ENCODE results near the gene MTG1.

The MTG1 gene

GRCh38 chr10:133355266-133355665 is 38.7 kb upstream of the MTG1 start:
- no peak for TF ChIP-seq POLR2A (IDR thresholded peaks at IDR 0.05; ENCODE audit: low read depth, low read length)
- DNase-seq (ENCODE audit: insufficient read length, low spot score) = no peak
- FAIRE-seq = no peak

- TF ChIP-seq POLR2A (IDR thresholded peaks at IDR 0.05; ENCODE audit: low read depth, low read length) = no peak
- no peak for DNase-seq (ENCODE audit: insufficient read length, low spot score)
- no peak for FAIRE-seq
Measured at GRCh38 chr10:133355991-133356390, 38.0 kb upstream of the MTG1 start.

GRCh38 chr10:133356549-133357284 is 37.2 kb upstream of the MTG1 start:
- no peak for TF ChIP-seq POLR2A (IDR thresholded peaks at IDR 0.05; ENCODE audit: low read depth, low read length)
- FAIRE-seq (no peak), DNase-seq (ENCODE audit: insufficient read length, low spot score) (no peak)

- no peak for TF ChIP-seq POLR2A (IDR thresholded peaks at IDR 0.05; ENCODE audit: low read depth, low read length)
- DNase-seq (ENCODE audit: insufficient read length, low spot score) = no peak
- no peak for FAIRE-seq
Measured at GRCh38 chr10:133357285-133358161, 36.4 kb upstream of the MTG1 start, which contains the start of gene FUOM. Gene FUOM, minus strand, starts transcription at chr10:133358019. Its CDS starts 12 bp downstream, at chr10:133358007.

- FAIRE-seq (no peak), DNase-seq (ENCODE audit: insufficient read length, low spot score) (no peak)
- TF ChIP-seq POLR2A (IDR thresholded peaks at IDR 0.05; ENCODE audit: low read depth, low read length) = no peak
Measured at GRCh38 chr10:133358162-133358924, 35.6 kb upstream of the MTG1 start.

GRCh38 chr10:133358925-133359310 is 35.0 kb upstream of the MTG1 start:
- no peak for FAIRE-seq
- DNase-seq (ENCODE audit: insufficient read length, low spot score) = no peak
- TF ChIP-seq POLR2A (IDR thresholded peaks at IDR 0.05; ENCODE audit: low read depth, low read length) = no peak

GRCh38 chr10:133359554-133359971 is 34.4 kb upstream of the MTG1 start:
- no peak for FAIRE-seq
- no peak for TF ChIP-seq POLR2A (IDR thresholded peaks at IDR 0.05; ENCODE audit: low read depth, low read length)
- no peak for DNase-seq (ENCODE audit: insufficient read length, low spot score)

- FAIRE-seq = no peak
Measured at GRCh38 chr10:133359972-133360610, 33.9 kb upstream of the MTG1 start.

GRCh38 chr10:133361227-133361626 is 32.7 kb upstream of the MTG1 start:
- FAIRE-seq (no peak), DNase-seq (ENCODE audit: insufficient read length, low spot score) (no peak)
- no peak for TF ChIP-seq POLR2A (IDR thresholded peaks at IDR 0.05; ENCODE audit: low read depth, low read length)

More at GRCh38 chr10:133359972-133360610, 33.9 kb upstream of the MTG1 start:
- no peak for TF ChIP-seq POLR2A (IDR thresholded peaks at IDR 0.05; ENCODE audit: low read depth, low read length)
- DNase-seq (ENCODE audit: insufficient read length, low spot score) = no peak

- TF ChIP-seq POLR2A (IDR thresholded peaks at IDR 0.05; ENCODE audit: low read depth, low read length) = no peak
- no peak for DNase-seq (ENCODE audit: insufficient read length, low spot score)
- no peak for FAIRE-seq
Measured at GRCh38 chr10:133361773-133362441, 32.0 kb upstream of the MTG1 start.

- TF ChIP-seq POLR2A (IDR thresholded peaks at IDR 0.05; ENCODE audit: low read depth, low read length) = no peak
- DNase-seq (ENCODE audit: insufficient read length, low spot score) = no peak
- FAIRE-seq = no peak
Measured at GRCh38 chr10:133362846-133363245, 31.1 kb upstream of the MTG1 start.

- DNase-seq (ENCODE audit: insufficient read length, low spot score) = no peak
- TF ChIP-seq POLR2A (IDR thresholded peaks at IDR 0.05; ENCODE audit: low read depth, low read length) = no peak
- FAIRE-seq = no peak
Measured at GRCh38 chr10:133364645-133365431, 29.1 kb upstream of the MTG1 start.

Measured in H54 (cell line).